GM23338 (cell line): ENCODE measurements around the gene SYMPK. TPM values are rescaled to one million over a fixed set of nuclear protein-coding genes. Genes with fewer than 3 reads are reported as not detected.

Source experiments
- ATAC-seq: fragments of 200-7000 bp; cut with Tn5 transposase; 3 replicates; pipeline ENCODE4 v1.9.1; 2020
- DNase-seq: peaks from one replicate; pipeline ENCODE4 v3.0.0-alpha.2; 2015; ENCODE audit warnings: low spot score
- H2AFZ ChIP-seq: fragments of 200-600 bp; sonication (generic); 2 replicates; pipeline ENCODE4 v1.8.0; 2016; ENCODE audit warnings: antibody characterized with exemption, mild to moderate bottlenecking, moderate library complexity
- H3F3A ChIP-seq: fragments of 200-600 bp; sonication (generic); replicated peaks from 2 replicates; pipeline ENCODE4 v1.8.0; 2017; ENCODE audit warnings: antibody characterized with exemption, mixed run types, low read depth
- H3K27ac ChIP-seq: fragments of 200-600 bp; sonication (generic); 2 replicates; pipeline ENCODE4 v1.6.1; 2016; ENCODE audit warnings: low read depth
- H3K27me3 ChIP-seq: fragments of 200-600 bp; sonication (generic); 2 replicates; pipeline ENCODE4 v1.8.0; 2016; ENCODE audit warnings: mild to moderate bottlenecking, mixed run types, moderate library complexity; ENCODE audit not compliant: insufficient read depth
- H3K36me3 ChIP-seq: fragments of 200-600 bp; sonication (generic); 2 replicates; pipeline ENCODE4 v1.8.0; 2016; ENCODE audit warnings: mild to moderate bottlenecking; ENCODE audit not compliant: insufficient read depth
- H3K4me1 ChIP-seq: fragments of 200-600 bp; sonication (generic); 2 replicates; pipeline ENCODE4 v1.8.0; 2016; ENCODE audit warnings: mild to moderate bottlenecking, moderate library complexity; ENCODE audit not compliant: insufficient read depth
- H3K4me2 ChIP-seq: fragments of 200-600 bp; sonication (generic); 2 replicates; pipeline ENCODE4 v1.7.1; 2017; ENCODE audit warnings: mixed run types
- H3K4me3 ChIP-seq: fragments of 200-600 bp; sonication (generic); 2 replicates; pipeline ENCODE4 v1.6.1; 2016; ENCODE audit warnings: mixed run types
- H3K79me2 ChIP-seq: fragments of 200-600 bp; sonication (generic); replicated peaks from 2 replicates; pipeline ENCODE4 v1.8.0; 2017; ENCODE audit warnings: mild to moderate bottlenecking; ENCODE audit not compliant: insufficient read depth
- H3K9me2 ChIP-seq: fragments of 200-600 bp; sonication (generic); 2 replicates; pipeline ENCODE4 v1.8.0; 2017; ENCODE audit not compliant: insufficient read depth
- H4K20me1 ChIP-seq: fragments of 200-600 bp; sonication (generic); replicated peaks from 2 replicates; pipeline ENCODE4 v1.8.0; 2017; ENCODE audit warnings: mild to moderate bottlenecking; ENCODE audit not compliant: insufficient read depth
- H3K27ac Mint-ChIP-seq: 2 replicates; pipeline ENCODE4 v1.8.0; 2020; ENCODE audit warnings: inconsistent platforms, mild to moderate bottlenecking, moderate library complexity, mixed read lengths
- H3K27me3 Mint-ChIP-seq: 3 replicates; pipeline ENCODE4 v1.8.0; 2022; ENCODE audit warnings: low read depth, mild to moderate bottlenecking, moderate library complexity, mixed read lengths, inconsistent platforms; ENCODE audit not compliant: insufficient read depth, poor library complexity
- H3K36me3 Mint-ChIP-seq: 3 replicates; pipeline ENCODE4 v1.8.0; 2021; ENCODE audit warnings: low read depth, mild to moderate bottlenecking, inconsistent platforms, moderate library complexity, mixed read lengths
- H3K4me1 Mint-ChIP-seq: 3 replicates; pipeline ENCODE4 v1.8.0; 2020; ENCODE audit warnings: mild to moderate bottlenecking, inconsistent platforms, mixed read lengths
- H3K4me3 Mint-ChIP-seq: 3 replicates; pipeline ENCODE4 v1.8.0; 2021; ENCODE audit warnings: moderate library complexity, mild to moderate bottlenecking, inconsistent platforms, mixed read lengths
- H3K9me3 Mint-ChIP-seq: 3 replicates; pipeline ENCODE4 v1.8.0; 2020; ENCODE audit warnings: moderate library complexity, mild to moderate bottlenecking, inconsistent platforms, mixed read lengths
- CREB1 ChIP-seq: fragments of 250-450 bp; sonication (Bioruptor Pico); IDR thresholded peaks from 2 replicates; pipeline ENCODE4 v1.5.0; 2020; ENCODE audit warnings: low read depth, mild to moderate bottlenecking, moderate library complexity
- EZH2 ChIP-seq: fragments of 200-600 bp; sonication (generic); IDR thresholded peaks from one replicate; pipeline ENCODE4 v1.8.0; 2017; ENCODE audit warnings: antibody characterized with exemption, mild to moderate bottlenecking, low read depth; ENCODE audit not compliant: unreplicated experiment
- EZH2phosphoT487 ChIP-seq: fragments of 200-600 bp; sonication (generic); IDR thresholded peaks from one replicate; pipeline ENCODE4 v1.8.1; 2018; ENCODE audit warnings: antibody characterized with exemption; ENCODE audit not compliant: unreplicated experiment
- JUNB ChIP-seq: IDR thresholded peaks from one replicate; pipeline ENCODE4 v1.6.1; 2016; ENCODE audit warnings: antibody characterized with exemption; ENCODE audit not compliant: unreplicated experiment
- NANOG ChIP-seq: IDR thresholded peaks from 2 replicates; pipeline ENCODE4 v1.6.1; 2016; ENCODE audit warnings: antibody characterized with exemption, borderline replicate concordance
- POLR2AphosphoS5 ChIP-seq: IDR thresholded peaks from 2 replicates; pipeline ENCODE4 v1.6.1; 2016; ENCODE audit warnings: antibody characterized with exemption, low read depth
- STAT1 ChIP-seq: IDR thresholded peaks from one replicate; pipeline ENCODE4 v1.6.1; 2016; ENCODE audit warnings: antibody characterized with exemption; ENCODE audit not compliant: unreplicated experiment
- ZNF114 ChIP-seq: fragments of 250-450 bp; sonication (Bioruptor Pico); IDR thresholded peaks from 2 replicates; pipeline ENCODE4 v1.5.0; 2020; ENCODE audit warnings: mild to moderate bottlenecking, moderate library complexity
- ZNF331 ChIP-seq: fragments of 250-450 bp; sonication (Bioruptor Pico); IDR thresholded peaks from 2 replicates; pipeline ENCODE4 v1.5.0; 2020; ENCODE audit warnings: low read depth, mild to moderate bottlenecking, moderate library complexity
- long read RNA-seq: library from polyadenylated mRNA; unstranded; transcript quantifications from one replicate; pipeline ENCODE4 v2.0.0, GENCODE V29; 2020; ENCODE audit not compliant: unreplicated experiment
- polyA plus RNA-seq: library from polyadenylated mRNA; unstranded; fragments of >200 nt; fragmentation: Nextera tagmentation; extraction: Ambion mirVana; gene quantifications from 2 replicates; pipeline ENCODE4 v1.2.1, GENCODE V29; 2016
- total RNA-seq: library from RNA; depleted of rRNA; stranded (reverse); fragments of >200 nt; shearing (Covaris generic); gene quantifications from 2 replicates; pipeline ENCODE4 v1.2.3, GENCODE V29; 2014; rRNA removed
- TF ChIP-seq, protein P1 (sequence below): IDR thresholded peaks from one replicate; pipeline ENCODE4 v1.6.1; 2018; ENCODE audit warnings: antibody characterized with exemption; ENCODE audit not compliant: unreplicated experiment
- TF ChIP-seq, protein P2 (sequence below), 2 experiments: fragments of 200-600 bp in 1 of 2; sonication (generic) in 1 of 2; conservative IDR thresholded peaks; 2 replicates each; pipeline versions ENCODE4 v1.5.1 to v1.6.1; 2016 to 2017; ENCODE audit warnings: antibody characterized with exemption in 2 of 2, low read depth in 2 of 2, mild to moderate bottlenecking in 2 of 2, moderate library complexity in 1 of 2
- TF ChIP-seq, protein P3 (sequence below): fragments of 250-450 bp; sonication (Bioruptor Pico); IDR thresholded peaks from 2 replicates; pipeline ENCODE4 v1.5.0; 2020; ENCODE audit warnings: mild to moderate bottlenecking, moderate library complexity
- TF ChIP-seq, protein P4 (sequence below): IDR thresholded peaks from 2 replicates; pipeline ENCODE4 v1.6.1; 2016; ENCODE audit warnings: antibody characterized with exemption

SYMPK gene
- total RNA-seq (64.0 and 82.1 TPM in 2 replicates), polyA plus RNA-seq (33.9 and 36.8 TPM in 2 replicates)
- long read RNA-seq, partial matches to known transcripts = 1 of 6 reads
- long read RNA-seq, other reads (novel, unspliced or antisense) = 4 of 6 reads

DNA sequence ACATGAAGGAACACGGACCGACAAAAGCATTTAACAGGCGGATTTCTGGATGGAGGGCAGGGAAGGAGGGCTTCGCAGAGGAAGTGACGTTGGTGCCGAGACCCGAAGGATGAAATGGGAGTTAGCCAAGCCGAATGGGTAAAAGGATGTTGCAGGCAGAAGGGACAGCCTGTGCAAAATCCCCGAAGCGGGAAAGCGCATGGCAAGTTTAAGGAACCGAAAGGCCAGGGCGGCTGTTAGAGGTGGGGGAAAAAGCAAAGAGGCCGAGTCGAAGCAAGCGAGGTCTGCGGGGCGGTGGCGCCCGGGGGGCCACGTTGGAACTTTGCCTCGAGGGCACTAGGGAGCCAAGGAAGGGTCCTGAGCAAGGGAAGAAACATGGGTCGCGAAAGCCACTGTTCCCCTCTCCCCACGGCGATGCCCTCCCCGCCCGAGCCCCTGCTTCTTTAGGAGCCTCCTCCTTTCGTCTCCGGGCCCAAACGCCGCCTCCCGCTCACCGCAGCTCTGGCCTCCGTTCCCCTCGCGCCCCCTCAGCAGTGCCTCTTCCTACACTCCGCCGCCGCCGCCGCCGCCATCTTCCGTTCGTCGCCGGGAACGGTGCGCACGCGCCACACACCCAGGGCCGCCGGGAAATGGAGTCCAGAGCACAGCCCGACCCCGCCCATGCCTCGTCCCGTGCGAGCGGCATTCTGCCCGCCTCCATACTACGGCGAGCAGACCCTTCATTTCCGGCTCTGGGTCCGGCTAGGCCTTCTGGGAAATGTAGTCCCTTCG is at the start of gene SYMPK:
Gene SYMPK, minus strand, starts transcription at position 584 of the 771 bp plus-strand sequence. CDS start 8,652 bp downstream, outside the sequence.
- Mint-ChIP-seq H3K9me3 (no peaks in the 10 kb centered on the region), H3K4me3 (peak within 1 kb of the TSS; percentile 95), H3K27ac (peak within 1 kb of the TSS; percentile 99), H3K27me3 (peaks cover 32% of the 10 kb centered on the region), H3K4me1 (peaks cover 33% of the 10 kb centered on the region), H3K36me3 (peaks cover 30% of the 10 kb centered on the region)
- TF ChIP-seq, protein P1, sequence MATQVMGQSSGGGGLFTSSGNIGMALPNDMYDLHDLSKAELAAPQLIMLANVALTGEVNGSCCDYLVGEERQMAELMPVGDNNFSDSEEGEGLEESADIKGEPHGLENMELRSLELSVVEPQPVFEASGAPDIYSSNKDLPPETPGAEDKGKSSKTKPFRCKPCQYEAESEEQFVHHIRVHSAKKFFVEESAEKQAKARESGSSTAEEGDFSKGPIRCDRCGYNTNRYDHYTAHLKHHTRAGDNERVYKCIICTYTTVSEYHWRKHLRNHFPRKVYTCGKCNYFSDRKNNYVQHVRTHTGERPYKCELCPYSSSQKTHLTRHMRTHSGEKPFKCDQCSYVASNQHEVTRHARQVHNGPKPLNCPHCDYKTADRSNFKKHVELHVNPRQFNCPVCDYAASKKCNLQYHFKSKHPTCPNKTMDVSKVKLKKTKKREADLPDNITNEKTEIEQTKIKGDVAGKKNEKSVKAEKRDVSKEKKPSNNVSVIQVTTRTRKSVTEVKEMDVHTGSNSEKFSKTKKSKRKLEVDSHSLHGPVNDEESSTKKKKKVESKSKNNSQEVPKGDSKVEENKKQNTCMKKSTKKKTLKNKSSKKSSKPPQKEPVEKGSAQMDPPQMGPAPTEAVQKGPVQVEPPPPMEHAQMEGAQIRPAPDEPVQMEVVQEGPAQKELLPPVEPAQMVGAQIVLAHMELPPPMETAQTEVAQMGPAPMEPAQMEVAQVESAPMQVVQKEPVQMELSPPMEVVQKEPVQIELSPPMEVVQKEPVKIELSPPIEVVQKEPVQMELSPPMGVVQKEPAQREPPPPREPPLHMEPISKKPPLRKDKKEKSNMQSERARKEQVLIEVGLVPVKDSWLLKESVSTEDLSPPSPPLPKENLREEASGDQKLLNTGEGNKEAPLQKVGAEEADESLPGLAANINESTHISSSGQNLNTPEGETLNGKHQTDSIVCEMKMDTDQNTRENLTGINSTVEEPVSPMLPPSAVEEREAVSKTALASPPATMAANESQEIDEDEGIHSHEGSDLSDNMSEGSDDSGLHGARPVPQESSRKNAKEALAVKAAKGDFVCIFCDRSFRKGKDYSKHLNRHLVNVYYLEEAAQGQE = no peak
- no peak for TF ChIP-seq STAT1
- no peak for TF ChIP-seq ZNF331 (CRISPR knock-in tag)
- TF ChIP-seq, protein P2, sequence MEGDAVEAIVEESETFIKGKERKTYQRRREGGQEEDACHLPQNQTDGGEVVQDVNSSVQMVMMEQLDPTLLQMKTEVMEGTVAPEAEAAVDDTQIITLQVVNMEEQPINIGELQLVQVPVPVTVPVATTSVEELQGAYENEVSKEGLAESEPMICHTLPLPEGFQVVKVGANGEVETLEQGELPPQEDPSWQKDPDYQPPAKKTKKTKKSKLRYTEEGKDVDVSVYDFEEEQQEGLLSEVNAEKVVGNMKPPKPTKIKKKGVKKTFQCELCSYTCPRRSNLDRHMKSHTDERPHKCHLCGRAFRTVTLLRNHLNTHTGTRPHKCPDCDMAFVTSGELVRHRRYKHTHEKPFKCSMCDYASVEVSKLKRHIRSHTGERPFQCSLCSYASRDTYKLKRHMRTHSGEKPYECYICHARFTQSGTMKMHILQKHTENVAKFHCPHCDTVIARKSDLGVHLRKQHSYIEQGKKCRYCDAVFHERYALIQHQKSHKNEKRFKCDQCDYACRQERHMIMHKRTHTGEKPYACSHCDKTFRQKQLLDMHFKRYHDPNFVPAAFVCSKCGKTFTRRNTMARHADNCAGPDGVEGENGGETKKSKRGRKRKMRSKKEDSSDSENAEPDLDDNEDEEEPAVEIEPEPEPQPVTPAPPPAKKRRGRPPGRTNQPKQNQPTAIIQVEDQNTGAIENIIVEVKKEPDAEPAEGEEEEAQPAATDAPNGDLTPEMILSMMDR (conservative IDR thresholded peaks at IDR 0.05; ENCODE audit: low read depth in 2 of 2) = no peak
- no peak for TF ChIP-seq NANOG
- peak; percentile 67 for TF ChIP-seq POLR2AphosphoS5
- TF ChIP-seq, protein P3, sequence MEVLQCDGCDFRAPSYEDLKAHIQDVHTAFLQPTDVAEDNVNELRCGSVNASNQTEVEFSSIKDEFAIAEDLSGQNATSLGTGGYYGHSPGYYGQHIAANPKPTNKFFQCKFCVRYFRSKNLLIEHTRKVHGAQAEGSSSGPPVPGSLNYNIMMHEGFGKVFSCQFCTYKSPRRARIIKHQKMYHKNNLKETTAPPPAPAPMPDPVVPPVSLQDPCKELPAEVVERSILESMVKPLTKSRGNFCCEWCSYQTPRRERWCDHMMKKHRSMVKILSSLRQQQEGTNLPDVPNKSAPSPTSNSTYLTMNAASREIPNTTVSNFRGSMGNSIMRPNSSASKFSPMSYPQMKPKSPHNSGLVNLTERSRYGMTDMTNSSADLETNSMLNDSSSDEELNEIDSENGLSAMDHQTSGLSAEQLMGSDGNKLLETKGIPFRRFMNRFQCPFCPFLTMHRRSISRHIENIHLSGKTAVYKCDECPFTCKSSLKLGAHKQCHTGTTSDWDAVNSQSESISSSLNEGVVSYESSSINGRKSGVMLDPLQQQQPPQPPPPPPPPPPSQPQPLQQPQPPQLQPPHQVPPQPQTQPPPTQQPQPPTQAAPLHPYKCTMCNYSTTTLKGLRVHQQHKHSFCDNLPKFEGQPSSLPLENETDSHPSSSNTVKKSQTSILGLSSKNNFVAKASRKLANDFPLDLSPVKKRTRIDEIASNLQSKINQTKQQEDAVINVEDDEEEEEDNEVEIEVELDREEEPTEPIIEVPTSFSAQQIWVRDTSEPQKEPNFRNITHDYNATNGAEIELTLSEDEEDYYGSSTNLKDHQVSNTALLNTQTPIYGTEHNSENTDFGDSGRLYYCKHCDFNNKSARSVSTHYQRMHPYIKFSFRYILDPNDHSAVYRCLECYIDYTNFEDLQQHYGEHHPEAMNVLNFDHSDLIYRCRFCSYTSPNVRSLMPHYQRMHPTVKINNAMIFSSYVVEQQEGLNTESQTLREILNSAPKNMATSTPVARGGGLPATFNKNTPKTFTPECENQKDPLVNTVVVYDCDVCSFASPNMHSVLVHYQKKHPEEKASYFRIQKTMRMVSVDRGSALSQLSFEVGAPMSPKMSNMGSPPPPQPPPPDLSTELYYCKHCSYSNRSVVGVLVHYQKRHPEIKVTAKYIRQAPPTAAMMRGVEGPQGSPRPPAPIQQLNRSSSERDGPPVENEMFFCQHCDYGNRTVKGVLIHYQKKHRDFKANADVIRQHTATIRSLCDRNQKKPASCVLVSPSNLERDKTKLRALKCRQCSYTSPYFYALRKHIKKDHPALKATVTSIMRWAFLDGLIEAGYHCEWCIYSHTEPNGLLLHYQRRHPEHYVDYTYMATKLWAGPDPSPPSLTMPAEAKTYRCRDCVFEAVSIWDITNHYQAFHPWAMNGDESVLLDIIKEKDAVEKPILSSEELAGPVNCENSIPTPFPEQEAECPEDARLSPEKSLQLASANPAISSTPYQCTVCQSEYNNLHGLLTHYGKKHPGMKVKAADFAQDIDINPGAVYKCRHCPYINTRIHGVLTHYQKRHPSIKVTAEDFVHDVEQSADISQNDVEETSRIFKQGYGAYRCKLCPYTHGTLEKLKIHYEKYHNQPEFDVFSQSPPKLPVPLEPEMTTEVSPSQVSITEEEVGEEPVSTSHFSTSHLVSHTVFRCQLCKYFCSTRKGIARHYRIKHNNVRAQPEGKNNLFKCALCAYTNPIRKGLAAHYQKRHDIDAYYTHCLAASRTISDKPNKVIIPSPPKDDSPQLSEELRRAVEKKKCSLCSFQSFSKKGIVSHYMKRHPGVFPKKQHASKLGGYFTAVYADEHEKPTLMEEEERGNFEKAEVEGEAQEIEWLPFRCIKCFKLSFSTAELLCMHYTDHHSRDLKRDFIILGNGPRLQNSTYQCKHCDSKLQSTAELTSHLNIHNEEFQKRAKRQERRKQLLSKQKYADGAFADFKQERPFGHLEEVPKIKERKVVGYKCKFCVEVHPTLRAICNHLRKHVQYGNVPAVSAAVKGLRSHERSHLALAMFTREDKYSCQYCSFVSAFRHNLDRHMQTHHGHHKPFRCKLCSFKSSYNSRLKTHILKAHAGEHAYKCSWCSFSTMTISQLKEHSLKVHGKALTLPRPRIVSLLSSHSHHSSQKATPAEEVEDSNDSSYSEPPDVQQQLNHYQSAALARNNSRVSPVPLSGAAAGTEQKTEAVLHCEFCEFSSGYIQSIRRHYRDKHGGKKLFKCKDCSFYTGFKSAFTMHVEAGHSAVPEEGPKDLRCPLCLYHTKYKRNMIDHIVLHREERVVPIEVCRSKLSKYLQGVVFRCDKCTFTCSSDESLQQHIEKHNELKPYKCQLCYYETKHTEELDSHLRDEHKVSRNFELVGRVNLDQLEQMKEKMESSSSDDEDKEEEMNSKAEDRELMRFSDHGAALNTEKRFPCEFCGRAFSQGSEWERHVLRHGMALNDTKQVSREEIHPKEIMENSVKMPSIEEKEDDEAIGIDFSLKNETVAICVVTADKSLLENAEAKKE (CRISPR knock-in tag) = no peak
- TF ChIP-seq ZNF114 = no peak
- no peak for TF ChIP-seq JUNB
- no peak for TF ChIP-seq EZH2phosphoT487
- no peak for TF ChIP-seq EZH2
- peak; percentile 82 for TF ChIP-seq CREB1 (CRISPR knock-in tag)
- TF ChIP-seq, protein P4, sequence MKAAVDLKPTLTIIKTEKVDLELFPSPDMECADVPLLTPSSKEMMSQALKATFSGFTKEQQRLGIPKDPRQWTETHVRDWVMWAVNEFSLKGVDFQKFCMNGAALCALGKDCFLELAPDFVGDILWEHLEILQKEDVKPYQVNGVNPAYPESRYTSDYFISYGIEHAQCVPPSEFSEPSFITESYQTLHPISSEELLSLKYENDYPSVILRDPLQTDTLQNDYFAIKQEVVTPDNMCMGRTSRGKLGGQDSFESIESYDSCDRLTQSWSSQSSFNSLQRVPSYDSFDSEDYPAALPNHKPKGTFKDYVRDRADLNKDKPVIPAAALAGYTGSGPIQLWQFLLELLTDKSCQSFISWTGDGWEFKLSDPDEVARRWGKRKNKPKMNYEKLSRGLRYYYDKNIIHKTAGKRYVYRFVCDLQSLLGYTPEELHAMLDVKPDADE = peak; percentile 100
- Histone ChIP-seq H4K20me1 (peaks cover 19% of the 10 kb centered on the region; the same call in 1 of the 2 replicates), H3K4me3 (peak within 1 kb of the TSS; percentile 63), H3K4me2 (peak within 1 kb of the TSS; percentile 96), H3K27me3 (no peaks in the 10 kb centered on the region), H3K36me3 (peaks cover 9% of the 10 kb centered on the region; the same call in 1 of the 2 replicates), H3K9me2 (no peaks in the 10 kb centered on the region), H2AFZ (peak within 1 kb of the TSS; percentile 81), H3F3A (0 out of 2 replicates have a peak, but pooled peaks cover 9% of the 10 kb centered on the region), H3K4me1 (peaks cover 29% of the 10 kb centered on the region), H3K27ac (peak within 1 kb of the TSS; percentile 93), H3K79me2 (peaks cover 77% of the 10 kb centered on the region)
- DNase-seq (peak; percentile 99), ATAC-seq (peak; percentile 86)
